ENCODE measurements around the gene RPS5. TPM values are rescaled to one million over a fixed set of nuclear protein-coding genes. Genes with fewer than 3 reads are reported as not detected.

RPS5 gene
- total RNA-seq, 1 experiment from 2014 or later: 1,487 TPM

DNA sequence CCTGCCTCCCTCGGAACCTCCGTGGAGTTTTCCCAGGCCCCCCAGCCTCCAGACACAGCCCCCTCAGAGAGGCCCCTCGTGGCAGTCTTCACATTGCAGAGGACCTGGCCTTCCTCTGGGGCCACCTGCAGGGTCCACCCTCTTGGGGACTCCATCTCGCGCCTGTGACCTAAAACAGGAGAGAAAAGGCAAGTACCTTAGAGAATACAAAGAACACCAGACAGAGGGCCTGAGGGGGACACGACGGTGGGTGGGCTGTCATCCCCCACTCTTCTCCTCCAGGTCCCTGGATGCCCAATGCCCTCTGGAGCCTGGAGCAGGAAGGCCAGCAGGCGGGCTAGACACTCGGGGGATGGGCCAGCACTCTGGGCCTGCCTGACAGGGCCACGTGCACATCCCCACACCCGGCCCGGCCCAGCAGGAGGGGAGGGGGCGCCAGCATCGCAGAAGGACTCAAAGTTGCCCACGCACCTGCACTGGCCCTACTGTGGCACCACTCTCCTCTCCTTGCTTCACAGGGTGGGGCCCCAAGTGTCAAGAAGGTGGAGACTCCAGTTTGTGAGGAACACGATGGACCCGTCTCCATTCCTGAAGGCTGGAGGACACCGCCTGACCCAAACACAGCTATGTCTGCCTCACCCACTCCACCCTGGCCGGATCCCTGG, 29.5 kb upstream of the RPS5 start:
- in situ Hi-C loops (cut with HindIII; ENCODE audit: low pct_unique_long_range_greater_than_20kb, low sequenced_read_pairs) (no loop called here), intact Hi-C loops (cut with micrococcal nuclease; ENCODE audit: unreplicated experiment) (no loop called here)
- no TSS peak for BruUV-seq (replicated peaks)

GRCh38 chr19:58361900-58362271, 25.2 kb upstream of the RPS5 start:
- POLR2A ChIA-PET: interaction anchor here (0.5 to 3.0 kb wide), 9 partner anchors 10 to 164 kb away, joined by 3 to 16 read pairs (median 3); partner anchors contain the start of gene ZBTB45
- ATAC-seq: peak; percentile 45
- TSS peak; percentile 94 for BruUV-seq (replicated peaks)
- peaks cover 6% of the 10 kb centered on the region; the same call in 1 of the 2 replicates for H3K4me1 ChIP-seq (ENCODE audit: control insufficient read depth, insufficient read depth, low read length)
- in situ Hi-C loops (cut with HindIII; ENCODE audit: low pct_unique_long_range_greater_than_20kb, low sequenced_read_pairs) (no loop called here), intact Hi-C loops (cut with micrococcal nuclease; ENCODE audit: unreplicated experiment) (no loop called here)
- peak overlapping the region; percentile 60 to 95 for H3K4me3 ChIP-seq (ENCODE audit: low read depth in 2 of 2, low read length in 2 of 2)
- H3K36me3 ChIP-seq (ENCODE audit: control insufficient read depth, insufficient read depth, low read length): no peaks in the 10 kb centered on the region
- peak; percentile 35 for DNase-seq (ENCODE audit: low read depth, low spot score)
- H3K9me3 ChIP-seq (ENCODE audit: control insufficient read depth, insufficient read depth, low read depth, low read length): no peaks in the 10 kb centered on the region
- TF ChIP-seq POLR2AphosphoS5 (IDR thresholded peaks at IDR 0.05; ENCODE audit: low read depth, low read length): no peak
- no peak for TF ChIP-seq CTCF (IDR thresholded peaks at IDR 0.05)
- TF ChIP-seq SIN3A (IDR thresholded peaks at IDR 0.05; ENCODE audit: borderline replicate concordance, insufficient read depth, low read depth, low read length): no peak
- no peak for TF ChIP-seq TCF7L2 (IDR thresholded peaks at IDR 0.05; ENCODE audit: low read depth, low read length)
- TF ChIP-seq REST (IDR thresholded peaks at IDR 0.05; ENCODE audit: insufficient read depth in 1 of 2, low read depth in 2 of 2, low read length in 1 of 2): no peak; a peak in 1 of 4 replicates
- no peaks in the 10 kb centered on the region for H3K27me3 ChIP-seq (ENCODE audit: control insufficient read depth, insufficient read depth, low read length)
- CTCF ChIA-PET: no interaction called here
- peak overlapping the region; percentile 96 for H3K27ac ChIP-seq (ENCODE audit: low read length)

More for the DNA sequence above, 29.5 kb upstream of the RPS5 start:
- Histone ChIP-seq H3K27me3 (ENCODE audit: control insufficient read depth, insufficient read depth, low read length) (no peaks in the 10 kb centered on the region), H3K4me1 (ENCODE audit: control insufficient read depth, insufficient read depth, low read length) (peaks cover 6% of the 10 kb centered on the region; the same call in 1 of the 2 replicates), H3K27ac (ENCODE audit: low read length) (no peak overlapping the region), H3K9me3 (ENCODE audit: control insufficient read depth, insufficient read depth, low read depth, low read length) (no peaks in the 10 kb centered on the region), H3K4me3 (ENCODE audit: low read depth in 2 of 2, low read length in 2 of 2) (no peak overlapping the region), H3K36me3 (ENCODE audit: control insufficient read depth, insufficient read depth, low read length) (no peaks in the 10 kb centered on the region)
- CTCF ChIA-PET: no interaction called here
- TF ChIP-seq SIN3A (IDR thresholded peaks at IDR 0.05; ENCODE audit: borderline replicate concordance, insufficient read depth, low read depth, low read length): no peak
- no peak for ATAC-seq
- POLR2A ChIA-PET: no interaction called here
- no peak for DNase-seq (ENCODE audit: low read depth, low spot score)
